Measurements from ENCODE around the gene GBF1. TPM values are rescaled to one million over a fixed set of nuclear protein-coding genes. Genes with fewer than 3 reads are reported as not detected.

GBF1 gene
- total RNA-seq, 1 donor from 2014 or later, result 40.3 TPM

DNA sequence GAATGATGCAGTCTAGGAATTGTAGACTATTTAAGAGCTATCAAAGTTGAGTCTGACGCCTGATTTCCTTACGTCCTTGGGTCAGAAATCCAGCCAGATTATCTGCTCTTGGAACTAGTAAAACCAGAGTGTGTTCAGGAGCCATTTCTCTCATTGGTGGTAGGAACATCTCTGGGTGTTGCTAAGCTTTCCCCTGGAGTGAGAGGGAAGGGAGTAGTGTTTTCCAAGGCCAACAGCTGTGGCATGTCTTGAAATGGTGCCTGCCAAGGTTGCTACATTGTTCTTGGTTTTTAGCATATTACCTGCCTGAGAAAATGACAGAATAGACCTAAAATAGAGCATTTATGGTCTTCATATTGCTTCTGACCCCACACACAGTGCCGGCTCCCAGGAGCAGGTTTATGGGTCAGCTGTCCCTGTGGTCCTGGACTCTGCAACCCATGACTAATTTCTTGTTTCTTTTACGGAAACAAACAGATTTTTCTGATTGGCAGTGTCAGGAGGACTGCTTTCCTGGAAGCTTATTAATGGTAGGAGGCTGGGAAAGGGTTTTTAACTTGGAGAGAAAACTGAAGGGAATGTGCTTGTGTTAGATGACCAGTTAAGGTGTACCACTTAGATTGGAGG, 17.5 kb downstream of the GBF1 start:
- TF ChIP-seq, protein P1, sequence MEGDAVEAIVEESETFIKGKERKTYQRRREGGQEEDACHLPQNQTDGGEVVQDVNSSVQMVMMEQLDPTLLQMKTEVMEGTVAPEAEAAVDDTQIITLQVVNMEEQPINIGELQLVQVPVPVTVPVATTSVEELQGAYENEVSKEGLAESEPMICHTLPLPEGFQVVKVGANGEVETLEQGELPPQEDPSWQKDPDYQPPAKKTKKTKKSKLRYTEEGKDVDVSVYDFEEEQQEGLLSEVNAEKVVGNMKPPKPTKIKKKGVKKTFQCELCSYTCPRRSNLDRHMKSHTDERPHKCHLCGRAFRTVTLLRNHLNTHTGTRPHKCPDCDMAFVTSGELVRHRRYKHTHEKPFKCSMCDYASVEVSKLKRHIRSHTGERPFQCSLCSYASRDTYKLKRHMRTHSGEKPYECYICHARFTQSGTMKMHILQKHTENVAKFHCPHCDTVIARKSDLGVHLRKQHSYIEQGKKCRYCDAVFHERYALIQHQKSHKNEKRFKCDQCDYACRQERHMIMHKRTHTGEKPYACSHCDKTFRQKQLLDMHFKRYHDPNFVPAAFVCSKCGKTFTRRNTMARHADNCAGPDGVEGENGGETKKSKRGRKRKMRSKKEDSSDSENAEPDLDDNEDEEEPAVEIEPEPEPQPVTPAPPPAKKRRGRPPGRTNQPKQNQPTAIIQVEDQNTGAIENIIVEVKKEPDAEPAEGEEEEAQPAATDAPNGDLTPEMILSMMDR (IDR thresholded peaks at IDR 0.05), result no peak
- Histone ChIP-seq H3K27ac (no peak overlapping the region), H3K27me3 (ENCODE audit: low read depth) (no peaks in the 10 kb centered on the region), H3K4me3 (no peak overlapping the region), H3K9me3 (no peaks in the 10 kb centered on the region), H3K36me3 (peaks cover 43% of the 10 kb centered on the region), H3K4me1 (peaks cover 30% of the 10 kb centered on the region)
- ATAC-seq, result no peak
- intact Hi-C loops (cut with DNase I), result no loop called here
- no peak for DNase-seq

DNA sequence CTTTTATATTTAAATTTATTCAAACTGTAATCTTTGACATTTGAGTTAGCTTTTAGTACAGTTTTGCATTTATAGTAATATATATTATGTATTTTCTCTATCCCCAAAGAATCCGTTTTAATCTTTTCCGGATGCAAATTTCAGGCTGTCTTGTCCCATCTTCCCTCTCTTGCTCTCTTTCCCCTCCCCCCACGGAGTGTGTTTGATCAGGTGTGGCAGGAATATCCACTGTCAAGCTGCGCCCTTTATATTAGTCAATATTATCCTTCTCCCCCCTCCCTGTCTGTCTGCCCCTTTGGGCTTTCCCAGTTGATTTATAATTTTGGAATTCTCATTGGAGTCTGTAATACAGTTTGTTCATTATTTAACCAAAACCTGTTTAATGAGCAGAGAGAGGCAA, 19.0 kb downstream of the GBF1 start:
- ATAC-seq (no peak), DNase-seq (no peak)
- no peaks in the 10 kb centered on the region for H3K9me3 ChIP-seq
- intact Hi-C loops (cut with DNase I), result no loop called here
- H3K36me3 ChIP-seq, result peaks cover 35% of the 10 kb centered on the region
- no peak overlapping the region for H3K27ac ChIP-seq
- H3K4me3 ChIP-seq, result no peak overlapping the region
- TF ChIP-seq, protein P1 (IDR thresholded peaks at IDR 0.05), result no peak
- no peaks in the 10 kb centered on the region for H3K27me3 ChIP-seq (ENCODE audit: low read depth)
- H3K4me1 ChIP-seq, result peaks cover 45% of the 10 kb centered on the region

DNA sequence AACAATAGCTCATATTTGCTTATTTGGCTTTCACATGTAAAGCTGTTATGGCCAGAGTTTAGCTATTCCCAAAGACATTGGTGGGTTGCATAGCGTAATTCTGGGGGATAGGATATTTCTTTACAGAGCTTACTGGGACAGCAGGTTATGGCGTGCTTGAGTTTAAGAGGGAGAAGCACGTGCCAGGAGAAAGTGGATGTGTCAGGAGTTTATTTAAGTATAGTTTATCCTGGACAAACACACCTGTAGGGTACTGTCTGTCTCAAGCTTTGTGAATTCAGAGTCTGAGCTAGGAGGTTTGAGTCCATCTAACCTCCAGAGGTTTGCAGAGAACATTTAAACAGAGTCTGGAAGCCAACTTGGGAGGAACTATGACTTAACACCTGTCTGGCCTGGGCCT, 21.3 kb downstream of the GBF1 start:
- TF ChIP-seq, protein P1 (IDR thresholded peaks at IDR 0.05), result no peak
- Histone ChIP-seq H3K4me3 (no peak overlapping the region), H3K27me3 (ENCODE audit: low read depth) (no peaks in the 10 kb centered on the region), H3K9me3 (no peaks in the 10 kb centered on the region), H3K4me1 (peaks cover 49% of the 10 kb centered on the region), H3K36me3 (peaks cover 14% of the 10 kb centered on the region), H3K27ac (no peak overlapping the region)
- peak in 1 of 2 donors; percentile 49 for ATAC-seq
- intact Hi-C loops (cut with DNase I), result no loop called here
- no peak for DNase-seq

DNA sequence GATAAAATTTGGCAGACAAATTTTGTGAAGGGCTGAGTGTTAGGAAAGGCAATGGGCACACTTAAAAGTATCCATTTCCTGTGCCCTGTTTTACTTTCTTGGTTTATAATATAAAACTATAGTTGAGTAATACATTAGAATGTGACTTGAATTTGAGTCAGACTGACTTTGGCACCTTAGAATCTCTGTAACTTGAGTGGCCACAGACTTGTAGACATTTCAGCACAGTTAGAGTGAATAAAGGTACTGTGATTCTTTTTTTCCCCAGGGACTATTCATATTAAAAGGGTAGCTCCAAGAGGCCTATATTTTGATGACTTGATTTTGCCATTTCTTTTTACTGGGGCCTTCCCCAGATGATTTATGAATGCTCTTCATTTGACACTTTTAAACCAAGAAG, 22.4 kb downstream of the GBF1 start:
- Histone ChIP-seq H3K36me3 (peaks cover 3% of the 10 kb centered on the region), H3K27ac (no peak overlapping the region), H3K4me3 (no peak overlapping the region), H3K9me3 (no peaks in the 10 kb centered on the region), H3K4me1 (peaks cover 40% of the 10 kb centered on the region), H3K27me3 (ENCODE audit: low read depth) (no peaks in the 10 kb centered on the region)
- TF ChIP-seq, protein P1 (IDR thresholded peaks at IDR 0.05), result no peak
- ATAC-seq (peak in 1 of 2 donors; percentile 48), DNase-seq (no peak)
- intact Hi-C loops (cut with DNase I), result no loop called here

DNA sequence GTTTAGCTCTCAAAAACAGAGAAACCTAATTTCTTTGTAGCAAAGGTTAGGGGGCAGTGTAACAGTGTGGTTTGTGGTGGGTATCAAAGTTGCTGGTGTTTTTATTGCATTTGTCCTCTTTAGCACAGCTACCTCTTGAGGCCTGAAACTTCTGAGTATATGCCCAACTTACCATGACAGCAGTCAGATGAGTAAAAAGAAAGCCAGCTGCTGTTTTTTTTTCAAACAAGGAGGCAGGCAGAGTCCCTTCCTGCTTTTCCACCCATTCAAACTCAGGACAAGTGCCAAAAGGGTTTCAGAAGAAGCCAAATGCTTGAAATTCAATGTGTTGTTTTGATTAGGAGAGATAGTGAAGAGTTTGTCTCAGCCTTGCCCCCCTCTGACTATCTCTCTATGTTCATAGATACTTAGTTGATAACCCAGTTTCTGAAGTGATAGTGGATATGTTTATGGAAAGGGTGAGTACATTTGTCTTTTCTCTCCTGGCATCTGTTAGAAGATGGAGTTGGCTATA, 23.1 kb downstream of the GBF1 start:
- Histone ChIP-seq H3K9me3 (no peaks in the 10 kb centered on the region), H3K36me3 (no peaks in the 10 kb centered on the region), H3K27ac (no peak overlapping the region), H3K4me3 (no peak overlapping the region), H3K4me1 (peaks cover 38% of the 10 kb centered on the region), H3K27me3 (ENCODE audit: low read depth) (no peaks in the 10 kb centered on the region)
- TF ChIP-seq, protein P1 (IDR thresholded peaks at IDR 0.05), result no peak
- ATAC-seq (no peak), DNase-seq (no peak)
- intact Hi-C loops (cut with DNase I), result no loop called here
